ENCODE data around the gene FAM3A. TPM values are rescaled to one million over a fixed set of nuclear protein-coding genes. Genes with fewer than 3 reads are reported as not detected.
A peak's percentile ranks its signal among the peaks of the same experiment; 100 is the strongest.

The FAM3A gene
- total RNA-seq, 1 donor, result 24.6 TPM

GRCh38 chrX:154458116-154458953, 57.7 kb downstream of the FAM3A start, which contains the start of gene PLXNA3:
TSS of gene PLXNA3 (plus strand) at chrX:154458281. CDS start at chrX:154460184, 1,903 bp downstream.
- no peak for TF ChIP-seq CTCF (IDR thresholded peaks at IDR 0.05; ENCODE audit: insufficient read depth, low read depth, low read length)
- peak; percentile 40 for DNase-seq (ENCODE audit: low read depth)
- peak within 1 kb of the TSS; percentile 75 for H3K4me3 ChIP-seq (ENCODE audit: low read depth, low read length)

- peak overlapping the region; percentile 54 for H3K4me3 ChIP-seq (ENCODE audit: low read depth, low read length)
- no peak for TF ChIP-seq CTCF (IDR thresholded peaks at IDR 0.05; ENCODE audit: insufficient read depth, low read depth, low read length)
- no peak for DNase-seq (ENCODE audit: low read depth)
Measured at GRCh38 chrX:154457491-154458115, 58.4 kb downstream of the FAM3A start.

Small RNA genes within 50 kb of the gene (small RNA-seq; reads per million reads assigned to genes)
- gene RN7SL697P, result not detected

Other genes with a start within 250 kb of the FAM3A start
- gene TEX28, start 221.1 kb downstream of the FAM3A start, total RNA-seq, result not detected in 2 replicates
- gene TKTL1, start 220.4 kb downstream of the FAM3A start, total RNA-seq, result not detected in 2 replicates
- gene FLNA, start 141.6 kb downstream of the FAM3A start, total RNA-seq, result 3,767 and 4,290 TPM in 2 replicates
- gene EMD, start 136.9 kb downstream of the FAM3A start, total RNA-seq, result 34.5 and 35.1 TPM in 2 replicates
- gene RPL10, start 117.9 kb downstream of the FAM3A start, total RNA-seq, result 1,310 and 1,322 TPM in 2 replicates
- gene DNASE1L1, start 107.0 kb downstream of the FAM3A start, total RNA-seq, result 45.4 and 53.5 TPM in 2 replicates
- gene TAFAZZIN, start 104.7 kb downstream of the FAM3A start, total RNA-seq, result 15.5 and 17.4 TPM in 2 replicates
- 72.5 and 91.8 TPM in 2 replicates for gene ATP6AP1, start 87.6 kb downstream of the FAM3A start, total RNA-seq
- gene GDI1, start 79.1 kb downstream of the FAM3A start, total RNA-seq, result 81.8 and 106 TPM in 2 replicates
- gene FAM50A, start 72.1 kb downstream of the FAM3A start, total RNA-seq, result 44.9 and 54.4 TPM in 2 replicates
- 16.8 and 26.8 TPM in 2 replicates for gene PLXNA3, start 58.0 kb downstream of the FAM3A start, total RNA-seq
- 12.6 and 15.5 TPM in 2 replicates for gene LAGE3, start 37.0 kb downstream of the FAM3A start, total RNA-seq
- 31.9 and 32.0 TPM in 2 replicates for gene UBL4A, start 29.6 kb downstream of the FAM3A start, total RNA-seq
- 27.7 and 31.5 TPM in 2 replicates for gene SLC10A3, start 25.6 kb downstream of the FAM3A start, total RNA-seq
- gene G6PD, start 30.6 kb upstream of the FAM3A start, total RNA-seq, result 95.7 and 128 TPM in 2 replicates
- gene IKBKG, start 31.4 kb upstream of the FAM3A start, total RNA-seq, result 13.0 and 19.3 TPM in 2 replicates
- not detected in 2 replicates for gene CTAG1A, start 68.9 kb upstream of the FAM3A start, total RNA-seq
- gene CTAG1B, start 103.0 kb upstream of the FAM3A start, total RNA-seq, result not detected in 2 replicates
- not detected in 2 replicates for gene CTAG2, start 137.3 kb upstream of the FAM3A start, total RNA-seq
- gene GAB3, start 234.8 kb upstream of the FAM3A start, total RNA-seq, result 0.43 and 0.64 TPM in 2 replicates
- 34.8 and 38.9 TPM in 2 replicates for gene DKC1, start 246.6 kb upstream of the FAM3A start, total RNA-seq

All from fibroblast of villous mesenchyme (primary cell).